ENCODE measurements around the gene CCDC54.

DNA sequence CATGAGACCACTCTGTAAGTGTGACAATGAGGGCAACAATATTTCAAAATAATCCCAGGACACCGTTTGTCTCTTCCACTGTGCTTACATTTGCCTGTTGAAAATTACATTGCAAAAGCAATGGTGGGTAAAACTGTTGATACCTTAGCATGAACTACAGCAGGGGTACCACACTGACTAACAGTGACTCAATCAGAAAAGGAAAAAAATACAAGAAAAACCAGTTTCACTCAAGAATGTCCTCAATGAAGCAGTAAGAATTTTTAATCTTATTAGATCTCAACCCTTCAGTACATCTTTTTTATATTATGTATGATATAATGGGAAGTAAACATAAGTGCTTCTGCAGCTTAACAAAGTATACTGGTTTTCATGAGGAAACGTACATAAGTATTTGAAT, 1.6 kb upstream of the CCDC54 start:
- TF ChIP-seq GABPB1 (CRISPR knock-in tag; IDR thresholded peaks at IDR 0.05) (no peak), NR3C1 (CRISPR knock-in tag; conservative IDR thresholded peaks at IDR 0.05; ENCODE audit: low read depth) (no peak), CREM (CRISPR knock-in tag; IDR thresholded peaks at IDR 0.05) (no peak), CBFB (CRISPR knock-in tag; IDR thresholded peaks at IDR 0.05; ENCODE audit: low read depth) (no peak), ATF1 (CRISPR knock-in tag; IDR thresholded peaks at IDR 0.05) (no peak), ZNF263 (CRISPR knock-in tag; IDR thresholded peaks at IDR 0.05; ENCODE audit: low read depth) (no peak), TEAD4 (CRISPR knock-in tag; IDR thresholded peaks at IDR 0.05) (no peak), PREB (CRISPR knock-in tag; IDR thresholded peaks at IDR 0.05; ENCODE audit: borderline replicate concordance) (no peak), FOXK1 (CRISPR knock-in tag; IDR thresholded peaks at IDR 0.05) (no peak)
- TF ChIP-seq, protein P1, sequence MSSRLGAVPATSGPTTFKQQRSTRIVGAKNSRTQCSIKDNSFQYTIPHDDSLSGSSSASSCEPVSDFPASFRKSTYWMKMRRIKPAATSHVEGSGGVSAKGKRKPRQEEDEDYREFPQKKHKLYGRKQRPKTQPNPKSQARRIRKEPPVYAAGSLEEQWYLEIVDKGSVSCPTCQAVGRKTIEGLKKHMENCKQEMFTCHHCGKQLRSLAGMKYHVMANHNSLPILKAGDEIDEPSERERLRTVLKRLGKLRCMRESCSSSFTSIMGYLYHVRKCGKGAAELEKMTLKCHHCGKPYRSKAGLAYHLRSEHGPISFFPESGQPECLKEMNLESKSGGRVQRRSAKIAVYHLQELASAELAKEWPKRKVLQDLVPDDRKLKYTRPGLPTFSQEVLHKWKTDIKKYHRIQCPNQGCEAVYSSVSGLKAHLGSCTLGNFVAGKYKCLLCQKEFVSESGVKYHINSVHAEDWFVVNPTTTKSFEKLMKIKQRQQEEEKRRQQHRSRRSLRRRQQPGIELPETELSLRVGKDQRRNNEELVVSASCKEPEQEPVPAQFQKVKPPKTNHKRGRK (CRISPR knock-in tag; IDR thresholded peaks at IDR 0.05; ENCODE audit: borderline replicate concordance): no peak
- TF ChIP-seq, protein P2, sequence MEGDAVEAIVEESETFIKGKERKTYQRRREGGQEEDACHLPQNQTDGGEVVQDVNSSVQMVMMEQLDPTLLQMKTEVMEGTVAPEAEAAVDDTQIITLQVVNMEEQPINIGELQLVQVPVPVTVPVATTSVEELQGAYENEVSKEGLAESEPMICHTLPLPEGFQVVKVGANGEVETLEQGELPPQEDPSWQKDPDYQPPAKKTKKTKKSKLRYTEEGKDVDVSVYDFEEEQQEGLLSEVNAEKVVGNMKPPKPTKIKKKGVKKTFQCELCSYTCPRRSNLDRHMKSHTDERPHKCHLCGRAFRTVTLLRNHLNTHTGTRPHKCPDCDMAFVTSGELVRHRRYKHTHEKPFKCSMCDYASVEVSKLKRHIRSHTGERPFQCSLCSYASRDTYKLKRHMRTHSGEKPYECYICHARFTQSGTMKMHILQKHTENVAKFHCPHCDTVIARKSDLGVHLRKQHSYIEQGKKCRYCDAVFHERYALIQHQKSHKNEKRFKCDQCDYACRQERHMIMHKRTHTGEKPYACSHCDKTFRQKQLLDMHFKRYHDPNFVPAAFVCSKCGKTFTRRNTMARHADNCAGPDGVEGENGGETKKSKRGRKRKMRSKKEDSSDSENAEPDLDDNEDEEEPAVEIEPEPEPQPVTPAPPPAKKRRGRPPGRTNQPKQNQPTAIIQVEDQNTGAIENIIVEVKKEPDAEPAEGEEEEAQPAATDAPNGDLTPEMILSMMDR (IDR thresholded peaks at IDR 0.05): no peak
- TF ChIP-seq, protein P3, sequence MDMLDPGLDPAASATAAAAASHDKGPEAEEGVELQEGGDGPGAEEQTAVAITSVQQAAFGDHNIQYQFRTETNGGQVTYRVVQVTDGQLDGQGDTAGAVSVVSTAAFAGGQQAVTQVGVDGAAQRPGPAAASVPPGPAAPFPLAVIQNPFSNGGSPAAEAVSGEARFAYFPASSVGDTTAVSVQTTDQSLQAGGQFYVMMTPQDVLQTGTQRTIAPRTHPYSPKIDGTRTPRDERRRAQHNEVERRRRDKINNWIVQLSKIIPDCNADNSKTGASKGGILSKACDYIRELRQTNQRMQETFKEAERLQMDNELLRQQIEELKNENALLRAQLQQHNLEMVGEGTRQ (CRISPR knock-in tag; IDR thresholded peaks at IDR 0.05): no peak
